Kidney (tissue), 14 donors: ENCODE results near the gene CAMTA1. TPM values are rescaled to one million over a fixed set of nuclear protein-coding genes. Genes with fewer than 3 reads are reported as not detected.

ENCODE experiments used
- DNase-seq, 5 donors: peaks; one replicate each; pipeline ENCODE4 v3.0.0-alpha.2; 2013 to 2020
- FAIRE-seq: peaks from 2 replicates; lab custom pipeline; 2012; peaks lifted over from hg19 to GRCh38; lab: Jason Lieb, UNC
- H3K27ac ChIP-seq, 2 donors: one replicate each; pipeline ENCODE4 v1.7.0; 2013; ENCODE audit warnings: low read depth in 2 of 2, low read length in 2 of 2, inconsistent platforms in 1 of 2
- H3K27me3 ChIP-seq: one replicate; pipeline ENCODE4 v1.7.1; 2013; ENCODE audit warnings: low read length, inconsistent platforms; ENCODE audit not compliant: control insufficient read depth, insufficient read depth
- H3K36me3 ChIP-seq, 3 donors: one replicate each; pipeline versions ENCODE4 v1.7.0 to v1.7.1; 2013; ENCODE audit warnings: low read length in 3 of 3, control low read depth in 1 of 3, inconsistent platforms in 1 of 3; ENCODE audit not compliant: insufficient read depth in 3 of 3, control insufficient read depth in 2 of 3
- H3K4me1 ChIP-seq, 3 donors: one replicate each; pipeline versions ENCODE4 v1.7.0 to v1.7.1; 2013; ENCODE audit warnings: low read length in 3 of 3, inconsistent platforms in 1 of 3, low read depth in 1 of 3; ENCODE audit not compliant: control insufficient read depth in 2 of 3, insufficient read depth in 2 of 3
- H3K4me3 ChIP-seq, 3 donors: one replicate each; pipeline versions ENCODE4 v1.7.0 to v1.8.1; 2013; ENCODE audit warnings: low read length in 3 of 3, control low read depth in 1 of 3, inconsistent platforms in 1 of 3
- H3K9ac ChIP-seq, 3 donors: one replicate each; pipeline versions ENCODE4 v1.7.0 to v1.7.1; 2013; ENCODE audit warnings: low read length in 3 of 3, control low read depth in 1 of 3, inconsistent platforms in 1 of 3
- H3K9me3 ChIP-seq, 3 donors: one replicate each; pipeline versions ENCODE4 v1.7.0 to v1.7.1; 2013; ENCODE audit warnings: low read length in 3 of 3, control low read depth in 1 of 3, inconsistent platforms in 1 of 3; ENCODE audit not compliant: control insufficient read depth in 2 of 3, insufficient read depth in 1 of 3
- intact Hi-C: fragments of 100-400 bp; cut with DNase I; formaldehyde crosslinking; loops from one replicate; pipeline ENCODE4 v1.11.1; 2022
- polyA plus RNA-seq: library from polyadenylated mRNA; stranded (reverse); fragments of 350-450 nt; fragmentation: Illumina TruSeq; extraction: RNeasy Lipid Tissue Mini Kit (QIAGEN cat#74804); gene quantifications from one replicate; pipeline ENCODE4 v1.2.3, GENCODE V29; 2014; ENCODE audit warnings: low read depth, low replicate concordance; ENCODE audit not compliant: insufficient read depth
- total RNA-seq: library from RNA; stranded (reverse); fragmentation: NEBNext Ultra II Directional; extraction: Animal tissue kit (Norgen Biotek cat#: 25700); gene quantifications from one replicate; pipeline ENCODE4 v1.2.1, GENCODE V29; 2021
- TF ChIP-seq, protein P1 (sequence below): IDR thresholded peaks from 3 replicates; pipeline ENCODE4 v1.5.1; 2012; ENCODE audit warnings: mild to moderate bottlenecking, moderate library complexity, borderline replicate concordance; ENCODE audit not compliant: insufficient read depth; ENCODE audit errors: extremely low read depth
- donor health status: control.
- donor health status: control.
- donor health status: control.
- donor health status: control.
- donor health status: control.
- donor health status: DM: yes; HTN: yes; CAD: no.
- donor health status: Normal renal cell carcinoma (clear cell type).

CAMTA1 gene
- total and polyA plus RNA-seq, 2 donors from 2014 or later, result 79.0 to 170 TPM

DNA sequence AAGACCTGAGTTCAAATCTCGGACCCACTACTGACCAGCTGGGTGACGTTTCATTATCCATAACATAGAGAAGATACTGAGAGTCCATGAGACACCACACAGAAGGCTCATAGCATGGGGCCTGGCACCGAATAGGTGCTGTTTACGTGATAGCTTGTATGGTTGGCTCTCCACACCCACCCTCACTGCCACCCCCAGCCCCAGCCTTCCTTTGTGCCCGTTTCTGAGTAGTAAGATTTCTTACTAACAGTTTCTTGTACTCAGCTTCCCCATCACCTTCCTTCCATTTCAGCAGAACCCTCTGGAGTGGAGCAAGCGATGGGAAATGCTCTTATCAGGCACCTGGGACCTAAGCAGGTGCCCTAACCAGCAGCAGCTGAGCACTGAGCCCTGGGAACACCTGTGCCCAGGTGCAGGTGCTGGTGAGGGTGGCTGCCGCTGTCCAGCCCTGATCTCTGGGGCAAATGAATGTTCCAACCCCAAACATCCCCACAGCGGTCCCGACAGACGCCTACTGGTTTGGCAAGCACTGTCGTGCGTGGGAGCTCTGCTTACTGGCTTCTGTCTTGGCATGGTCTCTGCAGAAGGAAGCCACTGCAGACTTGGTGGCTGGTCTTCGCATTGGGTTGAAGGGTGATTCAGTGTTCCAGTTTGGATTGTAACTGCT, 225.4 kb downstream of the CAMTA1 start:
- no peak for FAIRE-seq
- intact Hi-C loops, result no loop called here
- DNase-seq, result no peak
- Histone ChIP-seq H3K4me3 (no peak overlapping the region), H3K4me1 (peaks cover 0 to 3% (median 0%) of the 10 kb centered on the region in 3 donors), H3K27me3 (no peaks in the 10 kb centered on the region), H3K9ac (no peak overlapping the region), H3K9me3 (no peaks in the 10 kb centered on the region), H3K27ac (no peak overlapping the region), H3K36me3 (no peaks in the 10 kb centered on the region)
- TF ChIP-seq, protein P1, sequence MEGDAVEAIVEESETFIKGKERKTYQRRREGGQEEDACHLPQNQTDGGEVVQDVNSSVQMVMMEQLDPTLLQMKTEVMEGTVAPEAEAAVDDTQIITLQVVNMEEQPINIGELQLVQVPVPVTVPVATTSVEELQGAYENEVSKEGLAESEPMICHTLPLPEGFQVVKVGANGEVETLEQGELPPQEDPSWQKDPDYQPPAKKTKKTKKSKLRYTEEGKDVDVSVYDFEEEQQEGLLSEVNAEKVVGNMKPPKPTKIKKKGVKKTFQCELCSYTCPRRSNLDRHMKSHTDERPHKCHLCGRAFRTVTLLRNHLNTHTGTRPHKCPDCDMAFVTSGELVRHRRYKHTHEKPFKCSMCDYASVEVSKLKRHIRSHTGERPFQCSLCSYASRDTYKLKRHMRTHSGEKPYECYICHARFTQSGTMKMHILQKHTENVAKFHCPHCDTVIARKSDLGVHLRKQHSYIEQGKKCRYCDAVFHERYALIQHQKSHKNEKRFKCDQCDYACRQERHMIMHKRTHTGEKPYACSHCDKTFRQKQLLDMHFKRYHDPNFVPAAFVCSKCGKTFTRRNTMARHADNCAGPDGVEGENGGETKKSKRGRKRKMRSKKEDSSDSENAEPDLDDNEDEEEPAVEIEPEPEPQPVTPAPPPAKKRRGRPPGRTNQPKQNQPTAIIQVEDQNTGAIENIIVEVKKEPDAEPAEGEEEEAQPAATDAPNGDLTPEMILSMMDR, result no peak

DNA sequence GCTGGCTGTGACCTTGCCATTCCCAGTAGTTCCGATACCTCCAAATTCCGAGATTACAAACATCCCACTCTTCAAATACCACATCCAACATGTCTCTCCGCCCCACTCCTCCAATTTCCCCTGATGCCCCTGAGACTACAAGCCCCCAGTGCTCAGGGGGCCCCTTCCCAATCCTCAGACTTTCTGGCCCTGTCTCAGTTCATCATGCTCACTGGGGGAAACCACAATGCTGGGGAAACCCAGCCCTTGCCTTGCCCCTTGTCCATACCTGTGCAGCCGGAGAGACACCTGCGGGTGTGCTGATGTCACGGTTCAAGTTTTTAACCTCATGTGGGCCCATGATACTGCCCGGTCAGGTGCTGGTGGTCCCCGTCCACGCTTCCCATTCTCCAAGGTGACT, 226.6 kb downstream of the CAMTA1 start:
- Histone ChIP-seq H3K9ac (no peak overlapping the region), H3K9me3 (no peaks in the 10 kb centered on the region), H3K4me1 (peaks cover 0 to 3% (median 0%) of the 10 kb centered on the region in 3 donors), H3K36me3 (no peaks in the 10 kb centered on the region), H3K4me3 (no peak overlapping the region), H3K27me3 (no peaks in the 10 kb centered on the region), H3K27ac (no peak overlapping the region)
- DNase-seq (no peak), FAIRE-seq (no peak)
- TF ChIP-seq, protein P1, result no peak
- intact Hi-C loops, result no loop called here

DNA sequence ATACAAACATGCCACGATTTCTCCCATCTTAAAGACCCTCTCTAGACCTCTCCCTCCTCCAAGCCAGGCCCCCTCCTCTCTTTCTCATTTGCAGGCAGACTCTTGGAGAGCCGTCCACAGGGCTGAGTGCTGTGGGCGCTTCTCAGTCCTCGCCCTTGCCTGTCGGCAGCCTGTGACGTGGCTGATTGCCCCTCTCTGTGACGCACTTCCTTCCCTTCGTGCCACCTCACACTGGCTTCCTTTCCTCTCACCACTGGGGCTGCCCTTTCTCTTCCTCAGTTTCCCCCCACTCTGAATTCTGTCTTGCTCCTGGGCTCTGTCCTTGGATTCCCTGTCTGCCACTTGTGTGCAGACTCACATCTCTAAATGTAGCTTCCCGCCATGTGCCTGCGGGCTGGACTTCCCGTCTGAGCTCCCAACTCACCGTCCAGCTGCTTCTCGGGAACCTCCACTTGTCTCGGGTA, 227.2 kb downstream of the CAMTA1 start:
- TF ChIP-seq, protein P1, result no peak
- Histone ChIP-seq H3K4me3 (no peak overlapping the region), H3K4me1 (peaks cover 0 to 3% (median 0%) of the 10 kb centered on the region in 3 donors), H3K9ac (no peak overlapping the region), H3K36me3 (no peaks in the 10 kb centered on the region), H3K27me3 (no peaks in the 10 kb centered on the region), H3K9me3 (no peaks in the 10 kb centered on the region), H3K27ac (no peak overlapping the region)
- intact Hi-C loops, result no loop called here
- DNase-seq (no peak), FAIRE-seq (no peak)
